ENCODE data around the gene DOK6.
"Not testable (repeated sequence)": the region's sequence is repeated elsewhere in the genome, so short reads cannot be mapped to it uniquely, and the experiment has no call there.

Gene DOK6

DNA sequence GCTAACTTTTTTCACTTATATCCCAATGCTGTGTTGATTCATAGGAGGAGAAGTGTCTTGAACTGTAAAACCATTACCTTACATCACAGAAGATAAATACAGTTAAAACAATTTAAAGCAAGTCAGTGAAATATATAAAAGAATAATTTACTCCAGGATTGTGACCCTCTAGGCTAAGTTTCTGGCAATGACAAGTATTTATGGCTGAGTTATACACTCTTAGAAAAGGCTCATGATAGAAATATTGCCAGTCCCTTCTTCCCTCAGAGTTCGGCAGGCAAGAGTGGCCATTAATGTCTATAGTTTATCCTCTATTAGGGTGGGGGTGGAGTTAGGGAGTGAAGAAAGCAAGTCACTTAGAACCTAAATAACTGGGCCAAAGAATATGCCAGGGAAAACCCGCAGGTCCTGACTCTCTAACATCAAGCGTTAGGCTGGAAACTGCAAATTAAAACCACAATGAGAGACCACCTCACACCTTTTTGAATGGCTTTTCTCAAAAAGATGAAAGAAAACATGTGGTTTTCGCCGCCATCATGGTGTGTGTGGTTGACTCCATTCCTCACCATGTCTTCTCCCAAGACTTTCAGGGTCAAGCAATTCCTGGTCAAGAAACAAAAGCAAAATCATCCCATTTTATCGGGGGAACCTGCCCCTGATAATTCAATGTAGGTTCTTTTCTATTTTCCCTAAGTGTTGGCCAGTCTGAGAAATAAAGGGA is 477.7 kb downstream of the DOK6 start:
- DNase-seq, result no peak

DNA sequence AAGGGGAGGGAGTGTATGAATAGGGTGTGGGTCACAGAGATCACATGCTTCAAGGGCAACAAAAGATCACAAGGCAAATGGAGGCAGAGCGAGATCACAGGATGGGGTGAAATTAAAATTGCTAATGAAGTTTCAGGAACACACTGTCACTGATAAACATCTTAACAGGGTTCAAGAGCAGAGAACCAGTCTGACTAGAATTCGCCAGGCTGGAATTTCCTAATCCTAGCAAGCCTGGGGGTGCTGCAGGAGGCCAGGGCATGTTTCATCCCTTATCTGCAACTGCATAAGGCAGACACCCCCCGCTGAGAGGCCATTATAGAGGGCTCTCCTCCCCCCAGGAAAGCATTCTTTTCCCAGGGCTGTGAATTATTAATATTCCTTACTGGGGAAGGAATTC is 478.4 kb downstream of the DOK6 start:
- DNase-seq, result not testable (repeated sequence)

- no peak for DNase-seq
Measured at GRCh38 chr18:69880083-69880482, 479.4 kb downstream of the DOK6 start.

DNA sequence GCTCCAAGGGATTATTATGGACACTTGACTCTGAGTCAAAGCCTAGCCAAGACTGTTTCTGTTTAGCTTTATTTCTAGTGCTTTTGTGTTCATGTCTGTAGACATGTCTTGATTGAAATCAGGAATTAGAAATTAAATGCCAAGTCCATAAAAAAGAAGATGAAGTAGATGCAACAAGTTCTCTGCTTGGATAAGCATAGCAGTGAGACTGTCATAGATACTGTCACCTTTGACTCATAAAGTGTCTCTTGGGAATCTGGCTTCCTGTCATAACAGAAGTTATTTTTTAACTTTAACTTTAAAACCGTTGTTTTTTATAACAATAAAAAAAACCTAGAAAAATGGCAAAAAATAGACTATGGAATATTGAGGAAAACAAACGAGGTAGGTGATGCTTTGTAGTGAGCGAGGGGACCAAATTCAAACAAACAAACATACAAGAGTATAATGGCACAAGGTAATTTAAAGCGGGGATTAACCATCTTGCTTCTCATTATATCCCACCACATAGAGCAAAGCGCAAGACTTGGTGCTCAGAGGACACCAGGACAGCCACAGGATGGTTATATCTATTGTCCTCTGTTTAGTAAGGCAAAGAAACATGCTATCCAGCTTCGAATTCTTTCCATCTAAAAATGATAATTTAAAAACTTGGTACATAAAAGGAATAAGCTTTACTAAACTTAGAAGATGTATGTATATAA is 482.4 kb downstream of the DOK6 start:
- no peak for DNase-seq

- no peak for DNase-seq
Measured at GRCh38 chr18:69883781-69884180, 483.1 kb downstream of the DOK6 start.

- DNase-seq, result no peak
Measured at GRCh38 chr18:69885355-69885754, 484.7 kb downstream of the DOK6 start.

- DNase-seq, result no peak
Measured at GRCh38 chr18:69885841-69886531, 485.3 kb downstream of the DOK6 start.

DNA sequence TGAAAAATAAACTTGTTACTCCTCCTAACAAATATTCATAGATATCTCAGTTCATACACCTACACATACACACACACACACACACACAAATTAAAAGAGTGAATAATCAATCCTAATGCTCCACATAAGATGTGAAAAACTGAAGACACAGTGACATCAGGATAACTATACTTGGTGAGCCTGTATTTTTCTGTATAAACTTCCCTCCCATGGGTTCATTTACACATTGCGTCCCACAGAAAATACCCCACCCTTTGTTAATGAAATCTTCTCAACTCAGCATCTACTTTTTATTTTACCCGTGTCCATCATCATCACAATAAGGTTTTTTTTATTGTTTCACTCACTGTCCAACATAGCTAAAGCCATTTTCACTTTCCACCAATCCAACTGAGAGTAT is 486.6 kb downstream of the DOK6 start:
- no peak for DNase-seq

DNA sequence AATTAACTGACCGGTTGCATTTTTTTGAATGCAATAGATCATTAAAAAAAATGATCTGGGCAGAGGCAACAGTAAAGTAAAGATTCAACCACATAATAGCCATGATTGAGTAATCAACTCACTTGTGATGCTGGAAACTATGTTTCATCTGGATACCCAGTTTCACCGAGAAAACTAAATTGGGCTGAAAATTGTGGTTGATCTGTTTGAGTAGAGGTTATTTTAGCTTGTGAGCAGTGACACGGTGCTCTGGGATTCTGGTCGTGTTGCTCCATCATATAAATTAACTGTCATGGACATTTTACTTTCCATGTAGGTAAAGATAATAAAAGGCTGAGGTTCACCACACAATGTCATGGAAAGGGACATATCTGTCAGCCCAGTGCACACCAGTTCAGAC is 488.3 kb downstream of the DOK6 start:
- no peak for DNase-seq

DNA sequence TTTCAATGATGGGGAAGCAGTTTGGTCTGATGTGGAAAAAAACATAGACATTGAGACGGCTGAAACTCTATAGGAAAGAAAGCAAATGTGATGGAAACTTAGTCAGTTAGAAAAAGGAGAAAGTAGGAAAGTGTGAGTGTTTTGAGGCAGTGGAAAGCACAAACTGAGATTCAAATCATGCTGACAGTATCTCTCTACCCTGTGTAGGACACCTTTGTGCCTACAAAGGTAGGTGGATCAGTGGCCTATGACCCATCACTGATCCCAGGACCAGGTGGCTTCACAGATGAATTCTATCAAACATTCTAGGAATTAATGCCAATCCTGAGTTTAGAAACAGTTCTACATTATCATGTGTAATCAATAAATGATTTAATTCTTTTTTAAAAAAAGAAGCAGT is 489.9 kb downstream of the DOK6 start:
- no peak for DNase-seq

GRCh38 chr18:69894467-69894866 is 493.8 kb downstream of the DOK6 start:
- no peak for DNase-seq

DNA sequence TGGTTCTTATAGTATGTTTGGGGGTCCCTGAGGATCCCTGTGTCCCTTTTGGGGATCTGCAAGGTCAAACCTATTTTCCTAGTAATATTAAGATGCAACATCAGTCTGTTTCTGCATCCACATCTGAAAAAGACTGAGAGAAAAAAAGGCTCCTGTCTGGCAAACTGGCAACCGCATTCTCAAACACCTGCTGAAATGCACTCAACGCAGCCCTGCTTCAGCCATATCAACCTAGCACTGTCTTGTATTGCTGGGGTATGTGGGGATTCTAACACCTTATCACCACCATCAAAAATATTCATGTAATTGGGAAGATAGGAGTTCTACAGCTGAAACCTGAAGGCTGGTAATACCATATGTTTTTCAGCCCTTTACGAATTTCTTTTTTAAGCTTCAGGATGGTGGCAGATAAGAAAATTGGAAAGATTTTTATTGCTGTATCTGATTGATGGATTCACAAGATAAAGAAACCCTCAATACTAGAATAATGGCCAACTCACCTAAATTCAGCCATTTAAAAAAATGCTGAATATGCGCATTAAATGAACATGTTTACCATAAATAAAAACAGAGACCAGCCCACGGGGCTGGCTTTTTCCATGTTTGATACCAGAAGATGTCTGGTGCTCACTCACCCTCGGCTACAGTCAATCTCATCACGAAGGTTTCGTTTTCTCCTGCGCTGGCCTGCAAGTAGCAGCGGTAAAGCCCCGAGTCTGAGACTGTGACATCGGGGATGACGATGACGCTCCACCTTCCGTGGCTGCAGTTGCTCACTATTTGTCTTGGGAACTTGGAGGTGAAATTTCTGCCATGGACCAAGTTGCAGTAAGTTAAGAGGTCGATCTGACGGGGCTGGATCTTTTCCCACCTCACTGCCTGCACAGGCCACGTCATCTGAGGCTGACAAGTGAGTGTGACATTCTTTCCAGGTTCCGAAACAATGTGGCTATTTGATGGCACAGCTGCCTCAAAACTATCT is 494.7 kb downstream of the DOK6 start:
- DNase-seq, result no peak

DNA sequence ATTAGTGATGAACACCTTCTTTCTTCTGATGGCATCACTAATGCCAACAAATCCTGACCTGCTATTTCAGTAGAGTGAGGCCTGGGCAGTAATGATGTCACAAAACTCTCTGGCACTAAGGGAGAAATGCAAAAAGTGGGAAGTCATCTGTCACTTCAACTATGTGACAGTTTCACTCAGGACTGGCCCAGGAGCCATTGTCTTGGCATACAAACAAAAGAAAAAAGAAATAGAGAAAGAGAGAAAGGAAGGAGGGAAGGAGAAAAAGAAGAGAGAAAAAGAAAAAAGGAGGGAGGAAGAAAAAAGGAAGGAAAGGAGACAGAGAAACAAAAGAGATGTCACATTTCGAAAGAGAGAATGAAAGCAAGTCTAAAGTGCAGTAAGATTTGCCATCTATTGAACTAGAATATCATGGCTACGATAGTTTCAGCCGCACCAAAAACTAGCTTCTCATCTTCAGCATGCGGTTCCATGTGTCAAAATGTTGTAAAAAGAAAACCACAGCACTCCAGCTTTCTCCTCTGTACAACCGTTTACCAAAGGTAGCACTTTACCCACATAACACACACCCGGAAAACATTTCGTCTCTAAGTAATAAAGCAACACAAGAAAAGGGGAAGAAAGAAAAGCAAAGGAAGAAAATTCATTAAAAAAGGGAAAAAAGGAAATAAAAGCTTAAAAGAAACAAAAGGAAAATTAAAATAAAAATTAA is 496.9 kb downstream of the DOK6 start:
- no peak for DNase-seq

DNA sequence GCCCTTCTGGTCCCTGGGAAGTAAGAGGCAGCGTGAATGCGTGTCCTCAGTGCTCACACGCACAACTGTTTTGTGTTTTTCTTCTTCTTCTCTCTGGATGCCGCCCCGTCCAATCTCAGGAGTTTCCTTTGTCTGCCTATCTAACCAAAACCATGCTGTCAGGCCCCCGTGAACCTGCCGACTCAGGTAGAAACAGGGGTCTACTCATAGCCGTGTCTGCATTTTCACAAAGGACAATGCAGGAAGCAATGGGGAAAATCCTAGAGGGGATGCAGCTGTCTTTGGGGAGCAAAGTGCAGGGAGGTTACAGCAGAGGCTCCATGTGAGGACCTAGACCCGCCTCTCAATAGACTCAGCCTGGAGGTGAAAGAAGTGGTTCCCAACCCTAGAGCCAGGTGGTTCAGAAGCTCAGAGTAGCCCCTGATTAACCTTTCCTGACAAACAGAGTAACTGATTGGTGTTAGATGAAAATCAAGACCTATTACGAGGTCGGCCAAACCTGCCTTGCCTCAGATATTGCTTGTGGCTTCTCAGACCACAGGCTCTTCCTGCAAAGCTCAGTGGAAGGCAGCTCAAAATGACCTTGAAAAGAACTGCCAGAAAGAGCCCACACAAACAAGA is 497.7 kb downstream of the DOK6 start:
- DNase-seq, result no peak
